GM19240 (cell line): ENCODE results near the gene KLK12.
"Not testable (repeated sequence)": the region's sequence is repeated elsewhere in the genome, so short reads cannot be mapped to it uniquely, and the experiment has no call there.

Source experiments
- DNase-seq: peaks from one replicate; pipeline ENCODE4 v3.0.0; 2011; ENCODE audit warnings: low spot score; ENCODE audit not compliant: insufficient read length

KLK12 gene

DNA sequence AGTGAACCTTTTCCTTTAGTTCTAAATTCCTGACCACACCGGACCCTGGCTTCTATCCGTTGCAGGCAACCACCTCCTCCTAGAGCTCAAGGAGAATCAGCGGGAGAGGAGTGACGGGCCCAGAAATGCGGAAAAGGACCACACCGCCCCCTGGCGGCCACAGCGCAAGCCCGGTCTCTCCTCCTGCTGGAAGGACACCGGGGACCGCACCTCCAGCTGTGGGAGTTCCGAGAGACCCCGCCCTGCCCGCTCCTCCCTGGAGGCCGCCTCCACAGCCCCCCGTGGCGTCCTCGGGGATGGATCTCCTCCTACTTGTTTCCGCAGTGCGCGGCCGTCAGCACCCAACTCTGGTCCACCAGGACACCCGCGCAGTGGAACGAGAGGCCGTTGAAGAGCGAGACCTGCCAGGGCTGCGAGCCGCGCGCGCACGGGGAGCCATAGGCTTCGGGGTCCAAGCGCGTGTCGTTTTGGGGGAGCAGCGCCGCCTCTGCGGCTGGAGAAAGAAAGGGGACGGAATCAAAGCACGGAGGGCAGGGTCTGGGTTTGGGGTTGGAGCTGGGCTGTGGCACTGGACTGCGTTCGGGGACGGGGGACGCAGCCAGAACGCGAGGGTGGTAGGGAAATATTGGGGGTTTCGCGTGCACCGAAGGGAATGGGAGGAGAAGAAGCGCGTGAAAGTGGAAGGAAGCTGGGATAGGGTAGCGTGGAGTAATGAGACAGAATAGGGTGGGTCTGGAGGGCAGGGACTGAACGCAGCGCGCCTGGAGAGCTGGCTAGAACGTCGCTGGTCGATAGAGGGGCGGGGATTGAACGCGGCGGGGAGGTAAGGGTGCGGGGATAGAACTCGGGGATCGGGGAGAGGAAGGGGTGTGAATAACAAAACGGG is 17.8 kb downstream of the KLK12 start:
- DNase-seq: no peak

DNA sequence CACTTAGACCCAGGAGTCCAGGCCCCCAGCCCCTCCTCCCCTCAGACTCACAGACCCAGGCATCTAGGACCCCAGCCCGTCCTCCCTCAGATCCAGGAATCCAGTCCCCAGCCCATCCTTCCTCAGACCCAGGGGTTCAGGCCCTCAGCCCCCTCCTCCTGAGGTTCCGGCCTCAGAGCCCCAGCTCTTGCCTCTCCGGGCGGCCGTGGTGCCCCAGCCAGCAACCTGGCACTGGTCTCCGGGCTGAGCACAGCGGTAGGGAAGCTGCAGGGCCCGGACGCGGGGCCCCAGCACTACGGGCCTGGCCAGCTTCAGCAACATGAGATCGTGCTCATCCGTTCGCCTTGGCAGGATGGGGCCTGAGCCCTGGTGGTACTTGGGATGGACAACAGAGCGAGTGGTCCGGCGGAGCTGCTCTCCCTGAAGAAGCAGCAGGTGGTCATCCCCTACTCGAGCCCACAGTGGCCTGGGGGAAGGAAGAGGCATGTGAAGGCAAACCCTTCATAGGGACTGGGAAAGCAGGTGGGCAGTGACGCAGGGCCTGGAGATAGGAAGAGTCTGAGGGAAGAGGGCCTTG is 19.0 kb downstream of the KLK12 start:
- DNase-seq: no peak

DNA sequence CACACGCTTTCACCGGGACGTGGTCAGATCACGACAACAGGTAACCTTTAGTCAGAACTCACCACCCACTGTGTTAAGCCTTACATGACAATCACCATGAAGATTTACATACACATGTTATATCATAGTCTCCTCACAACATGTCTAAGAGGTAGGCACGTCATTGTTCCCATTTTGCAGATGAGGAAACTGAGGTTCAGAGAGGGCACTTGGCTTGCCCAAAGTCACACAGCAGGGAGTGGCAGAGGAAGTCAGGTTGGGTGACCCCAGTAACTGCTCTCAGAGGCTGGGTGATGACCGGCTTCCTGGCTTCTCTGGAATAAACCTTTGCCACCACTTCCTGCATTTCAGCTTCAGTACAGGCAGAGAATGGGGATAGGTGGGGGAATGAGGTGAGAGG is 20.6 kb downstream of the KLK12 start:
- DNase-seq: no peak

DNA sequence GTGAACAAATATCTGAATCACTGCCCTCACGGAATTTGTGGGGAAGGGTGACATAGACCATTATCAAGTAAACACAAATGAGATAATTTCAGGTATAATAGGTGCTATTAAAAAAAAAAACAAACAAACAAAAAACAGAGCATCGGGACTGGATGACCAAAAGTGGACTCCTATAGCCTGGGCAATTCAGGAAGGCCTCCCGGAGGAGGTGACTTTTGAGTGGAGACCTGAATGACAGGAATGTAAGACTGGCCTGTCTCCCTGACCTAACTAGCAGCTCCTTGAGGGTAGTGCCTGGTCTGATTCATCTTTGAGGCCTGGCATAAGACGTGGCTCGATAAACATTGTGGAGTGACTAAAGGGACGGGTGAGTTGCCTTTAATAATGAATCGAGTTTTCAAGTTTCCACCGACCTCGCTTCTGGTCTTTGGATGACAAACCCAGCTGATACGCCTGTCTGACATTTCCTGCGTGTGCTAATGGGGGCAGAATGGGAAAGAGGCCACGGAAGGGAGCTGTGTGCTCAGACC is 22.1 kb downstream of the KLK12 start:
- DNase-seq: no peak

DNA sequence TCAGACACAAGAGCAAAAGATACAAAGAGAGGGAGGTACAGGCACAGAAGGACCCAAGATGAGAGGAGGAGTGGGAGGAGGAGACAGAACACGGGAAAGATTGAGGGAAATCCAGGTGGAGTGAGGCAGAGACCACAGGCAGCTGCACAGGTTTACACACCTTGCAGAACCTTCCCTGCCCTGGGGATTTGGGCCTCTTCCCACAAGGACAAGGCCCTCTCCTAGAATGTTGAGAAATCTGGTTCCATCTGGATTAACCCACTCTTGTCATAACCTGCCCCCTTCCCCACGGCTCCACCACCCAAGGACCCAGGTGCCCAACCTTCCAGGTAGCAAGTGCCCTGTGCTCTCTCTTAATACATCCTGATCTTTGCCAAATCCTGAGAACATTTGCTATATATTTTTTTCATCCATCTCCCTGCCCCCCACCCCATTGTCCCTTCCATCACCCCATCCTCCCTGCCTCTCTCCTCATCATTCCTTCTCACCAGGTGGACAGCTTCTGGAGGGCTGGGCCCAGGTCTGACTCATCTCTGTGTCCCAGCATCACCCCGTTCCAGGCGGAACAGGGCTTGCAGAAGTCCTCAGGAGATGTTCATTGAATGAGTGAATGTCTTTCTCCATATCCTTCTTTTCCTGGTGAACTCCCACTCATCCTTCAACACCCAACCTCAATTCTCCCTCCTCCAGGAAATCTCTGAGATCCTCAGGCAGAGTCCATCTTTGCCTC is 24.6 kb downstream of the KLK12 start:
- no peak for DNase-seq

DNA sequence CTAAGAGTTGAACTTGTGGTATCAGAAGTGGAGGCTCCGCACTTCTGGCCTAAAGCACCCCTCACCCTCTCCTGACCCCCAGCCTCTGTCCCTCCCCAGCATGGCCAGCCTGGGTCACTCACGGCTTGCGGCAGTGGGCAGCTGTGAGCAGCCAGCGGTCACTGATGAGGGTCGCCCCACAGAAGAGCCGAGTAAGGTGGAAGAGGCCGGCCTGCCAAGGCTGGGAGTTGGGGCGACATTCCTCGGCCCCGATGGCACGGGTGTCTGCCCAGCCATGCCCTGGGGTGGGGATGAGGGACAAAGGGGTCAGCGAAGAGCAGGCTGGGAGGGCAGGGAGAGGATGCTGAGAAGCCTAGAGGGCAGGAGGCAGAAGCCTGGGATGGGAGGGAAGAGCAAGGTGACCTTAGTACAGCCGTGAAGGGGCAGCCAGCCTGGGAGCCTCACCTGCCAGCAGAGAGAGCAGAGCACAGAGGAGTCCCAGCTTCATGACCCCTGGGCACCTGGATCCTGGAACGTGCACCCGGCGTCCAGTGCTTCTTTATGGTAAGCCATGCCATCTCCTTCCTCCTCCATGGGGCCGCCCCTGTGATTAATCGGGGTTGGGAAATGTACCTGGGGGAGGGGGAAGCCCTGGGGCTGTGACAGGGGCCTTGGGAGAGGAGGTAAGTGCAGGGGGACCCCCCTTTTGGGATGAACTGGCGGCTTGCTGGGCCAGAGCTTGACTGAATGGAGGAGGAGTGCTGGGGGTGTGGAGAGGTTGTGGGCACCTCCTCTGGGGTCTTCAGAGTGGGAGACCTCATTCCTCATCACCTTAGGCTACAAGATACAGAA is 25.5 kb downstream of the KLK12 start:
- DNase-seq: no peak

DNA sequence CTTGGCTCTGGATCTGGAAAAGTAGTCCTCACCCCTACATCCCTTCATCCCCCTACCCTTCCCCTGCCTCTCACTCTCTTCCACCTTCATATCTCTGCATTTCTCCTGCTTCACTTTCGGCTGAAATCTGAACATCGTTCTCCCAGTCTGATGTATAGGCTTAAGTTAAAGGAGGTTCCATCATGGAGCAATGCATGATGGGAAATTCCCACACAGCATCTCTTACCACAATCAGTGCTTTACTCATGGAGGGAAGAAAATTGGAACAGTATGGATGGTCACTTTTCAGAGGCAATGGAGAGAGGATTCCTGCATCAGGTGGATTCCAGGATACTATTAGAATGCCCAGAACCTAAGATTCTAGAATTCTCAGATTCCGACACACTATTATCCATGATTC is 27.3 kb downstream of the KLK12 start:
- DNase-seq: no peak

DNA sequence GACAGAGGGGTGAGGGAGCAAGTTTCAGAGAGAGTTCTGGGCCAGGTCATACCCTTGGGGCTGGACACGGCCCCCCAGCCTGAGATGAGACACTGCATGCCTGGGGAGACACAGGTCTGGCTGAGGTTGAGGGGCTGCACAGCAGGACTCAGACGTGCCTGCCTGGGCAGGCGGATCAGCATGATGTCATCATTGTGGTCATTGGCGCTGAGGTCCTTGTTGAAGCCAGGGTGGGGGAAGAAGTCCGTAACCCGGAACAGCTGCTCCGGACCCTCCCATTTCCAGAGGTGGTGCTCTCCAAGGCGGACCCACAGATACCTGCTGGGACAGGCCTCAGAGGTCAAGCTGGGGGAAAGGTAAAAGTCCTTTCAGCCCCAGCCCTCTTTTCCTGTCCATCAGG is 28.4 kb downstream of the KLK12 start:
- no peak for DNase-seq

DNA sequence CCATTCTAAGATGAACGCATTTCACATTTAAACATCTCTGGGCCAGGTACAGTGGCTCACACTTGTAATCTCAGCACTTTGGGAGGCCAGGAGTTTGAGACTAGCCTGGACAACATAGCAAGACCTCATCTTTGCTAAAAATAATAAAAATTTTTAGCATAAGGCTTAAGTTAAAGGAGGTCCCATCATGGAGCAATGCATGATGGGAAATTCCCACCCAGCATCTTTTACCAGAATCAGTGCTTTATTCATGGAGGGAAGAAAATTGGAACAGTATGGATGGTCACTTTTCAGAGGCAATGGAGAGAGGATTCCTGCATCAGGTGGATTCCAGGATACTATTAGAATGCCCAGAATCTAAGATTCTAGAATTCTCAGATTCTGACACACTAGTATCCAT is 29.6 kb downstream of the KLK12 start:
- DNase-seq: no peak

DNA sequence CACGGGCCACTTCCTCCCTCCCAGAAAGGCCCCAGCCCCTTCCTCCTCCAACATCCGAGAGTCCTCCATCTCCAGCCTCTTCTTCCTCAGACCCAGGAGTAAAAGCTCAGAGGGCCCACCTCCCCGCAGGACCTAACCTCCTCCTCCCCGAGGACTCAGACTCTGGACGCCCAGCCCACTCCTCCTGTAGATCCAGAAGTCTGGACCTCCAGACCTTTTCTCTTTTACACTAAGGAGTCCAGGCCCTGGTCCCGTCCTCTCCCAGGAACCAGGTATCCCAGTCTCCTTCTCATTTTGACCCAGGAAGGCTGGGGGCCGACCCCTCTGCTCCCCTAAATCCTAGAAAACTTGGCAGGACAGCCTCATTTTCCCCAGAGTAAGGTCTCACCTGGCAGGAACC is 31.5 kb downstream of the KLK12 start:
- no peak for DNase-seq

DNA sequence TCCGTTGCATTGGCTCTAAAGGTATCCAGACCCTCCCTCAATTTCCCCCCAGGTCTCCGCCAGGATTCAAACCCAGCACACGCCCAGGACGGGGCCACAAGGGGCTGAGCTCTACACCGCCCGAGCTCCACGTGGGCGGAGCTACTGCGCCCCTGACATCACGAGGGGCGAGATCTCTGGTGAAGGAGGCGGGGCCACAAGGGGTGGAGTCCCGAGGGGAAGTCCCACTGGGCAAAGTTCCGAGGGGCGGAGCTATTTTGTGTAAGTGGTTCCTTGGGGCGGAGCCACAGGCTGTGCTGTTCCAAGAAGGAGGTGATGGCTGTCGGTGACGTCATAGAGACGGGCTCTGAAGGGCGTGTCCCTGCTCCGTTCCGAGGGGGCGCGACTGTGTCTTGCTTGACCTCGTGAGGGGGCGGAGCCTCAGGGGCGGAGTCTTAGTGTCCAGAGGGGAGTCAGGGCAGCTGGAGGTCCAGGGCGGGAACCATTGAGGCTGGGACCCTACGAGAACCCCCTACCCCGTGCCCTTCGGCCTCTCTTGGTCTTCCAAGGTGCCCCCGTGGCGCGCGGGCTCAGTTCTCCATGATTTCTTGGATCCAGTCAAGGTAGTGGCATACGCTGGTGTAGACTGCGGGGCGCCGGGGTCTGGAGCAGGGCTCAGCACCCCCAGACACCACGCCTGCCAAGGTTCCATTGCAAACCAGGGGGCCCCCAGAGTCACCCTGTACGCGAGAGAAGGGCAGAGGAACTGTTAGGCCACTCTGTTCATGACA is 32.1 kb downstream of the KLK12 start:
- no peak for DNase-seq

DNA sequence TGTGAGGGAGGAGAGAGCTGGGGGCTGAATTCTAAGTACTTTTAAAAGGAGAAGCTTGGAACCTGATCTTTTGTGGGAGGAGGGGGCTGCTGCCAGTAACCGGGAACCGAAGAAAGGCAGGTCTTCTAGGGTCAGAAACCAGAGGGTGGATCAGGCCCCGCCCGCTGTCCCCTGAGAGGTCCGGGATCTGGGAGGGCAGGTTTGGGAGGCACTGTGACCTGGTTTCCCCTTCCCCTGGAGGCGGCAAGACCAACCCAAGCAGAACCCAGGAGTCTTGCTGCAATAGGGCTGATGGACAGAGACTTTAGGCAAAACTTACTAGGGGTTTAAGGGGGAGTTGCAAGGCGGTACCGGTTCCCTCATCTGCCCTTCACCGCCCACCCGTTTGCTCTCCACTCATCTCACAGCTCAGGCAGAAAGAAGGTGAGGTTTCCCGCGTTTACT is 32.7 kb downstream of the KLK12 start:
- no peak for DNase-seq

DNA sequence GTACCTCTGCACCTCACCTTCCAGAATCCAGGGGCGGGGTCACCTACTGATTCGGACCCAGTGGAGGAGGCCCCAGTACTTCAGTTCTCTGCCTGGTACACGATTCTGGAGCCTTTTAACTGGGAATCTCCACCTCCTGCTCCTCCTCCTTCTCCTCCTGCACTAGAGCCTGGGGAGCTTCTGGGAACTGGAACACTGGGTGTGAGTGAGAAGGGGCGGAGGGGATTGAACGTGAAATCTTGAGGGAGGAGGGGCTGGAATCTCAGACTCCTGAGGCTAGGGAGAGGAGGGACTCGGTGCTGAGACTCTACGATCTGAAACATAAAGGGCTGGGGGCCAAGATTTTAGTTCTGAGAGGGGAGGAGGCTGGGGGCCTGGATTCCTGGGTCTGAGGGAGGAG is 33.3 kb downstream of the KLK12 start, which contains the start of gene KLK8:
KLK8 (minus strand) TSS at position 90 of the 400 bp plus-strand sequence. CDS start 437 bp downstream, outside the sequence.
- DNase-seq: no peak

DNA sequence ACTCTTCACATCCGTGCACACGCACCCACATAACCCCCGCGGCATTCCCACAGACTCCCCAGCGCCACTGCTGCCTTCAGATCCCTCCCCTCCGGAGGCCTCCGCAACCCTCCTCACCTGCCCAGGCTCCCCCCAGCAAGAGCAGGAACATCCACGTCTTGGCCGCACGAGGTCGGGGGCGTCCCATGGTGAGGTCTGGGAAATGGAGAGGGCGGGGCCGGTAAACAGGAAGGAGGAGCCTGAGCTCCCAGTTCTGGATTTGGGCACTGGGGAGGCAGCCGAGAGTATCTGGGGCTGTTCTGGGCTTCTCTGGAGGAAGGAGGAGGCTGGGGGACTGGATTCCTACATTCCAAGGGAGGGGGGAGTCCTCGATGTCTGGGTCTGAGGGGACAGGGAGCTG is 33.8 kb downstream of the KLK12 start:
- no peak for DNase-seq

DNA sequence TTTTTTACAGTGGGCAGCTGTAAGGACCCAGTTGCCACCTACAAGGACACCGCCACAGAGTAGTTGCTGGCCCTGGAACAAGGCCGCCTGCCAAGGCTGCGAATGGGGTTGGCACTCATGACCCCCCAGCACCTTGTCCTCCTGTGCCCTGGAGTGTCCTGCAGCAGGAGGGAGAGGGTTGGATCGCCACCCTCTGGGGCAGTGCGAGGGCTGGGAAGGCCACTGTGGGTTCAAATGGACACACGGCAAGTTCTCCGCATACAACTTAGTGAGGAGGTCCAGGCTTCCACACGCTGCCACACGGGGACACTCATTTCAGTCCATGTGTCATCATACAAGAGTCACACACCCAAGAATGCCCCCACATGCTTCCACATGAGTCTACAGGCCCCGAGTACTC is 34.4 kb downstream of the KLK12 start:
- no peak for DNase-seq

DNA sequence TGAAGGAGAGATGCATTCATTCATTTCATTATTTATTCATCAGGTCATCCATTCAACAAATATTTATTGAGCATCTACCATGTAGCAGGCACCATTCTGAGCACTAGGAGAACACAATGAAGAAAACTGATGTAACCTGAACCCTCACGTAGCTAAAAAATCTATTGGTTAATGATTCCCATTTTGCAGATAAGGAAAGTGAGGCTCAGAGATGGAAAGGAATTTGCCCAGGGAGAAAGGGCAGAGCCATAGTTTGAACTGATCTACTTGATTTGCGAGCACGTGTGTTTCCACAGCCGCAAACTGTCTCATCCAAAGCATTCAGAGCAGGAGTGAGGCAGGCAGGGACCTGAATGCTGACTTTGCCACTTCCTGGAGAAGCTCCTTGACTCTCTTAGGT is 36.1 kb downstream of the KLK12 start:
- no peak for DNase-seq

DNA sequence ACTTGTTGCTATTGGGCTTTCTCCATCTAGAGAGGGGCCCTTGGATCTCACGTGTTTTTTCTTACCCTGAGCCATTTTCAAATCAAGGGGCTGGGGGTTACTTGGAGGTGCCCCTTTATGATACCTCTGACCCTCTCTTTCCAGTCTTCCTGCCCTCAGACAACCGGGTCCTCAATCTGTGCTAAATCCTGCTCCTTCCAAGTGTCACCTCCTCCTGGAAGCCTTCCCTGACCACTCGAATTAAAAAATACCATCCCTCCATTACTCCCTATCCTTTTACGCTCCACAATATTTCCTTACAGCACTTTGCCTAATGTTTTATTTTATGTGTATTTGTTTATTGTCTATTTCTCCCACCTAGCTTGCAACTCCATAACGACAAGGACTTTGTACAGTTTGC is 36.7 kb downstream of the KLK12 start:
- no peak for DNase-seq

DNA sequence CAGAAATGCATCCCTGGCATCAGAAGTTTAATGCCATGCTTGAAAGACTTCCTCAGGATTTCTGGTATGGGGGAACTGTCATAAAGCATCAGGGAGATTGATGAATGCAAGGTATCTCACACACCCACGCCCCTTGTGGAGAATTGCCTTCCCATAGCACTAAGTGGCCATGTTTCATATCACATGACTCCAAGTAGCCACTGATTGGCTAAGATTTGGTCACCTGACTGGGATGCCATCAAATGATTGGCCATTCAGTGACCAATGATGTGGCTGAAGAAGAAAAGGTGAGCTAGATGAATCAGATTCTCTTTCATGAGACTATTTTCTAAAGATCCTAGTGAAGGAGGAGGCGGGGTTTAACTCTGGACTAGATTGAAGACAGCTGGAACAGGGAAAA is 40.7 kb downstream of the KLK12 start:
- DNase-seq: no peak

DNA sequence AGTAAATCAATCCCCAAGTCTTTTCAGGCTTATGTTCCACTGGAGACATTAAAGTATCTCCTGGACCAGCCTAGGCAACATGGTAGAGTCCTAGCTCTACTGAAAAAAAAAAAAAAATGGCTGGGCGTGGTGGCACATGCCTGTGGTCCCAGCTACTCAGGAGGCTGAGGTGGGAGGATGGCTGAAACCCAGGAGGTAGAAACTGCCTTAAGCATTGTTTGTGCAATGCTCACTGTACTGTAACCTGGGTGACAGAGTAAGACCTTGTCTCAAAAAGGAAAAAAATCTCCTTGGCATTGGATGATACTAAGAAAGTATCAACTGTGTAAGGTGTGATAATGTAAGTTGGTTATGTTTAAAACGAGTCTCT is 42.2 kb downstream of the KLK12 start:
- no peak for DNase-seq

DNA sequence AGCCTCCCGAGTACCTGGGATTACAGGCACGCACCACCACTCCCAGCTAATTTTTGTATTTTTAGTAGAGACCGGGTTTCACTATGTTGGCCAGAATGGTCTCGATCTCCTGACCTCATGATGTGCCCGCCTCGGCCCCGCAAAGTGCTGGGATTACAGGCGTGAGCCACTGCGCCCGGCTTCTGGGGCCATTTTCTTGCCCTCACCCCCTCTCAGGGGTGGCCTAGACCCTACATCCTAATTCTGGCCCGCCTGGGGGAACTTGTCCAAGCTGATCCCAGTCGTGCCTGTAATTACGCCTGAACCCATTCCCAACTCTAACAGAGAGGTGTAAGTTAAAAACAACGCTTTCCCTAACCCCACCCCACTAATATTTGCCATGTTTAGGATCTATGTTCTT is 50.4 kb downstream of the KLK12 start:
- DNase-seq: not testable (repeated sequence)
